ENCODE data around the gene SSRP1.

- no peak for TF ChIP-seq CTCF (conservative IDR thresholded peaks at IDR 0.05; ENCODE audit: low read depth in 2 of 2)
- no peak for TF ChIP-seq STAT1 (IDR thresholded peaks at IDR 0.05; ENCODE audit: unreplicated experiment)
- no peak for TF ChIP-seq POLR2AphosphoS5 (IDR thresholded peaks at IDR 0.05; ENCODE audit: low read depth)
- no peak for TF ChIP-seq REST (IDR thresholded peaks at IDR 0.05; ENCODE audit: unreplicated experiment)
- no peak for TF ChIP-seq EZH2 (IDR thresholded peaks at IDR 0.05; ENCODE audit: low read depth, unreplicated experiment)
Measured at GRCh38 chr11:57325735-57326048, 10.0 kb downstream of the SSRP1 start.
